ENCODE measurements around the gene ALDH1L1. TPM values are rescaled to one million over a fixed set of nuclear protein-coding genes. Genes with fewer than 3 reads are reported as not detected.
A peak's percentile ranks its signal among the peaks of the same experiment; 100 is the strongest.

The ALDH1L1 gene
- polyA plus RNA-seq, 3 donors from 2014 or later, result not detected

DNA sequence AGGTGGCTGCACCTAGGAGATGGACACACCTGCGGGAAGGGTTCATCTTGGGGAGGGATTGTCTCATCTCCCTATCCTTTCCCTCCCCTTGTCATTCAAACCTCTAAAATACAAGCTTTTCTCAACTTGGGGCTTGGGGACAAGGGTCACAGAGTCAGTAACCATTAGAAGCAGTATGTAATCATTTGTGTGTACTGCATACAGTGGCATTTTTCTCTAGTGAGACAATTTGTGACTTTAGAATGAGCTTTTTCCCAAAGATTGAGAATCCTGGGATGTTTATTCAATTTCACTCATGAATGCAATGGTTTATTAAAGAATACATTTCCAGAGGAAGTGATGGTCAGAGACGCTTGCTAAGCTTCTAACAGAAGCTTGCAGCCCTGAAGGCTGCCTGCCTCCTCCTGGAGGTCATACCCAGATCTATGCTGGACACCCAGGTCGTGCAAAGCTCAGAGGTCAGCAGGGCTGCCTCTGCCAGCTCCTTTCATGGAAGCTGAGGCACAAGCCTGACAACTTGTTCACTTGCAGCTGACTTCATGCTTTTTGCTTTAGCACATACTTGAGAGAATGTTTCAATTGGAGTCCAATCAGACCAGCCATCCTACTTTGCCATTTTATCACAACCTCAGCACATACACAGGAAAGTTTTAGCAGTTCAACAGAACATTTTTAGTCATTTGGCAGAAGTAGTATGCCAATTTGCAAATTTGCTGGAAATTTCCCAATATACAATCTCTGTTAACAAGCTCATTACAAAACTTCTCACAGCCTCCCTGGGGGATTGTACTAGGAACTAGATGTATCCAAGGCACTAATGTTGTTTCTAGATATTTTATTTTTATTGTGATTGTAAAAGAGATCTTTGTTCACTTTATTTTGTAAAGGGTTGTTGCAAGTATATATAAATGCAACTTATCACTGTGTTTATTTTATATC, 25.6 kb upstream of the ALDH1L1 start:
- Mint-ChIP-seq H3K27me3 (ENCODE audit: low read depth in 3 of 3) (peaks cover 2 to 22% (median 4%) of the 10 kb centered on the region in 3 donors), H3K27ac (no peak overlapping the region), H3K4me1 (no peaks in the 10 kb centered on the region), H3K4me3 (no peak overlapping the region), H3K36me3 (no peaks in the 10 kb centered on the region), H3K9me3 (no peaks in the 10 kb centered on the region)
- DNase-seq, result no peak

DNA sequence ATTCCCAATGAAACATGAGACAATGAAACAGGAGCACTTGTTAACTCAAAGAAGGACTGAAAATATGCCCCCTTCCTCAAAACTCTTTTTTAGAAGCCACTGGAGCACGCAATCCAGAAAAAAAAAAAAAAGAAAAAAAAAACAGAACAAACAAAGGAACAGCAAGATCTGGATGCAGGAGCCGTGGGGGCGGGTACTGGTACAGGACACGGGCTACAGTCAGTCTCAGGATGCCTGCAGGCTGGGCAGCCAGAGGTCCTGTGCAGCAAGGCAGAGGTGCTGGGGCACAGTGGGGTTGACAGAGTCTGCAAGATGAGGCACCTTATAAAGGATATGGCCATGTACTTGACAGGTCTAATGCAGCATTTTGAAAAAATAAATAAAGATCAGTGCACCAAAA, 22.3 kb upstream of the ALDH1L1 start:
- H3K27ac Mint-ChIP-seq, result no peak overlapping the region
- no peaks in the 10 kb centered on the region for H3K9me3 Mint-ChIP-seq
- H3K27me3 Mint-ChIP-seq (ENCODE audit: low read depth in 3 of 3), result peaks cover 2 to 13% (median 5%) of the 10 kb centered on the region in 3 donors
- no peaks in the 10 kb centered on the region for H3K4me1 Mint-ChIP-seq
- no peak for DNase-seq
- no peaks in the 10 kb centered on the region for H3K36me3 Mint-ChIP-seq
- no peak overlapping the region for H3K4me3 Mint-ChIP-seq

GRCh38 chr3:126202276-126202675, 21.9 kb upstream of the ALDH1L1 start:
- Mint-ChIP-seq H3K27me3 (ENCODE audit: low read depth in 3 of 3) (peaks cover 2 to 13% (median 5%) of the 10 kb centered on the region in 3 donors), H3K4me3 (no peak overlapping the region), H3K9me3 (no peaks in the 10 kb centered on the region), H3K4me1 (no peaks in the 10 kb centered on the region), H3K27ac (no peak overlapping the region), H3K36me3 (no peaks in the 10 kb centered on the region)
- no peak for DNase-seq

DNA sequence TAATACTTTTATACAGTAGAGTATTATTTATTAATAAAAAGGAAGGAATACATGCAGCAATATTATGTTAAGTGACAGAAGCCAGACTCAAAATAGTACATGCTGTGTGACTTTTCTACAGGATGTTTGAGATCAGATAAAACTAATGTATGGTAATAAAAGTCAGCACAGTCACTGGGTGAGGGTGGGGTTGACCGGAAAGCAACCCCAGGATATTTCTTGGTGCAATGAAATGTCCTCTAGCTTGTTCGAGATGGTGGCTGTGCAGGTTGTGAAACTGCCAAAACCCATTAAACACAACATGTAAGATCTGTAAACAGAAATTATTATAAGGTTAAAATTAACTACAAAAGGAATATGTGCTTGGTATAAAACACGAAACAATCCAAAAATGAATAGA, 20.8 kb upstream of the ALDH1L1 start:
- Mint-ChIP-seq H3K9me3 (no peaks in the 10 kb centered on the region), H3K4me1 (no peaks in the 10 kb centered on the region), H3K27ac (no peak overlapping the region), H3K4me3 (no peak overlapping the region), H3K36me3 (no peaks in the 10 kb centered on the region), H3K27me3 (ENCODE audit: low read depth in 3 of 3) (peaks cover 2 to 13% (median 5%) of the 10 kb centered on the region in 3 donors)
- no peak for DNase-seq

DNA sequence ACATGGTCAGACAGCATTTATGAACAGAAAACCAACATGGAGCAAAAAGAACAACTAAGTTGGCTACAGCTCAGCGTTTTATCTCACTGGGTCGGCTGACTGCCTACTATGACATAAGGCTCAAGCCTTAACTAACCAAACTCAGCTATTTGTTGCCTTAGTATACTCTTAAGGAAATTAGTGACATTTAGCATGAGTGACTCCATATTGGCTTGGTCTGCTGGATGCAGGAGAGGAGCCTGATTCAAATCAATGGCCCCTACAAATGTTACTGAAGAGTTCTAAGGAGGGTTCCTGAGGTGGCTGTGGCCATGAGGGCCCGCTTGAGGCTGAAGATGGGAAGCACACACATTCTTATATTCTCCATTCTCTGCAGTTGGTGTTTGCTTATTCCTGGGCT, 20.1 kb upstream of the ALDH1L1 start:
- no peaks in the 10 kb centered on the region for H3K4me1 Mint-ChIP-seq
- no peaks in the 10 kb centered on the region for H3K36me3 Mint-ChIP-seq
- DNase-seq, result no peak
- peaks cover 4 to 15% (median 4%) of the 10 kb centered on the region in 3 donors for H3K27me3 Mint-ChIP-seq (ENCODE audit: low read depth in 3 of 3)
- no peak overlapping the region for H3K4me3 Mint-ChIP-seq
- no peak overlapping the region for H3K27ac Mint-ChIP-seq
- H3K9me3 Mint-ChIP-seq, result no peaks in the 10 kb centered on the region

GRCh38 chr3:126199256-126199655, 18.9 kb upstream of the ALDH1L1 start:
- H3K27ac Mint-ChIP-seq, result no peak overlapping the region
- no peak for DNase-seq
- H3K9me3 Mint-ChIP-seq, result peaks cover 0 to 12% (median 1%) of the 10 kb centered on the region in 6 donors
- H3K4me3 Mint-ChIP-seq, result no peak overlapping the region
- peaks cover 2 to 11% (median 5%) of the 10 kb centered on the region in 3 donors for H3K27me3 Mint-ChIP-seq (ENCODE audit: low read depth in 3 of 3)
- no peaks in the 10 kb centered on the region for H3K36me3 Mint-ChIP-seq
- H3K4me1 Mint-ChIP-seq, result no peaks in the 10 kb centered on the region

DNA sequence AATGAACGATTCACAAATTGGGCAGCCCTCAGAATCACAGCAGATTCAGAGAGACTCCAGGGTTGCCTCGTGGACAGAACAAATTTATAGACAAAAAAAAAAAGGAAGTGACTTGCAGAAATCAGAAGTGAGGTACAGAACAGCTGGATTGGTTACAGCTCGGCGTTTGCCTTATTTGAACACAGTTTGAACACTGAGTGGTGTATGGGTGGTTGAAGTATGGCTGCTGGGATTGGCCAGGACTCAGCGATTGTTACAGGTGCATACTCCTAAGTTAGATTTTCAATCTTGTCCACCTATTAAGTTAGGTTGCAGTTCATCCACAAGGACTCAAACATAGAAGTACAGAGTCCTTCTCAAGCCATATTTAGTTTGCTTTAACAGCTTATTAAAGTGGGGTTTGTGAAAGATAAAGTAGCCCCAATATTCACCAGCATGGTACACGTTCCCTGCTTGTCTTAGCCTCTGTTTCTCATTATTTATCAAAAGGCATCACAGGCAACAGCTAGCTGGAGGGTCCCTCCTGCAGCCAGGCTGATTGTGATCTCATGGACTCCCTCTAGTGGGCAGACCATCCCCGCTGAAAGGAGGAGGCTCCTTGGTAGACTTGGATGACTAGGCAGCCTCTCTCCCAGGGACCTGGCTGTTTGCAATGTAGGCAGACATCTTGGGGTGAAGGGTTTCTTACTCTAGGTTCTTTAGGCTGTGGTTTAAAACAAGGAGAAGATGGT, 17.6 kb upstream of the ALDH1L1 start:
- no peaks in the 10 kb centered on the region for H3K4me1 Mint-ChIP-seq
- peak in 1 of 3 donors; percentile 20 for DNase-seq
- H3K36me3 Mint-ChIP-seq, result no peaks in the 10 kb centered on the region
- peaks cover 0 to 14% (median 1%) of the 10 kb centered on the region in 6 donors for H3K9me3 Mint-ChIP-seq
- peaks cover 2 to 11% (median 3%) of the 10 kb centered on the region in 3 donors for H3K27me3 Mint-ChIP-seq (ENCODE audit: low read depth in 3 of 3)
- no peak overlapping the region for H3K27ac Mint-ChIP-seq
- no peak overlapping the region for H3K4me3 Mint-ChIP-seq

GRCh38 chr3:126197343-126197742, 17.0 kb upstream of the ALDH1L1 start:
- no peak for DNase-seq
- Mint-ChIP-seq H3K36me3 (no peaks in the 10 kb centered on the region), H3K27ac (no peak overlapping the region), H3K4me1 (no peaks in the 10 kb centered on the region), H3K4me3 (no peak overlapping the region), H3K27me3 (ENCODE audit: low read depth in 3 of 3) (peaks cover 2 to 8% (median 3%) of the 10 kb centered on the region in 3 donors), H3K9me3 (peaks cover 0 to 14% (median 1%) of the 10 kb centered on the region in 6 donors)

DNA sequence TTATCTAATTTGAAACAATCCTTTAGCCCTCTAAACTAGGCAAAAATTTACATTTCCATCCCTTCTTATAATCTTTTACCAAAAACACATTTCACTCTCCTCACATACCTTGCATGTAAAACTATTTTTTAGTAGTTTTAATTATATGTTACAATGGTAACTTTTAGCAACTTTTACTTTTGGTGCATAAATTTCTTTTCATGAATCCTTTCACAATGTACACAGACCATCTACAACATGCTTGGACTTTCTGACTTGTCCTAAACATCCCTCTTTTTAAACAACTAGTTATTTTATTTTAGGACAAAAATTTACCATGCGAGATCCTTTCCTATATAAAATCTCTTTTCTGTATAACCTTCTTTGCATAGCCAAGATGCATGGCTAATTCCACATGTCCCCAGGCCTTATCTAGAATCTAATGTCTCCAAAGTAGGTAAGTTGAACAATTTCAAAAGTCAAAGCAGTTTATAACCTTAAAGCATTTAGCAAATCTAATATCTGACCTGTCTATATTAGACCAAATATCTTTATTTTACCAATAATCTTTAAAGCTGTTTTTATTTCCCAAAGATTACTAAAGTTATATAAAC, 14.4 kb upstream of the ALDH1L1 start:
- Mint-ChIP-seq H3K27ac (no peak overlapping the region), H3K36me3 (no peaks in the 10 kb centered on the region), H3K27me3 (ENCODE audit: low read depth in 3 of 3) (peaks cover under 1 to 5% (median 3%) of the 10 kb centered on the region in 3 donors), H3K4me3 (no peak overlapping the region), H3K4me1 (no peaks in the 10 kb centered on the region), H3K9me3 (peaks cover 0 to 14% (median 1%) of the 10 kb centered on the region in 6 donors)
- DNase-seq, result no peak

DNA sequence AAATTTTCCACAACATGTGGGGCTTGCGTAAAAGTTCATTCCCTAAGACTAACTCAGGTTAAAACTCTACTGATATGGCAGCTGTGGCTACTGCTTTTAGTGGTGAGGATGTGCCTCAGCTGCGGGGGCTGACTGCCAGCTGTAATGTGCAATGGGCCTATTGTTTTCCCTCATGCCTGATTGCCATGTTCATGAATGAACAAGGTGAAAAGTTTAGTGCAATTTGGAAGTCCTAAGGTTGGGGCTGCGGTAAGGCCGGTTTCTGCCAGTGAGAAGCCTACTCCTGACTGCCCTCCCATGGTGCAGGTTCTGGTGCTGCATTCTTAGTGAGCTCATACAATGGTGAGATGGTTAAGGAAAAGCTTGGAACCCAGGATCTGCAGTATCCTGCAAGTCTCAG, 10.9 kb upstream of the ALDH1L1 start:
- no peak overlapping the region for H3K27ac Mint-ChIP-seq

GRCh38 chr3:126187920-126188319, 7.5 kb upstream of the ALDH1L1 start:
- DNase-seq, result no peak
- Mint-ChIP-seq H3K27ac (no peak overlapping the region), H3K4me1 (no peaks in the 10 kb centered on the region), H3K36me3 (no peaks in the 10 kb centered on the region), H3K4me3 (no peak overlapping the region), H3K27me3 (ENCODE audit: low read depth in 3 of 3) (peaks cover 2 to 6% (median 3%) of the 10 kb centered on the region in 3 donors), H3K9me3 (no peaks in the 10 kb centered on the region)

More for the DNA sequence above, 10.9 kb upstream of the ALDH1L1 start:
- H3K4me3 Mint-ChIP-seq, result no peak overlapping the region
- H3K4me1 Mint-ChIP-seq, result no peaks in the 10 kb centered on the region
- no peak for DNase-seq
- H3K27me3 Mint-ChIP-seq (ENCODE audit: low read depth in 3 of 3), result peaks cover 0 to 3% (median 2%) of the 10 kb centered on the region in 3 donors
- peaks cover 0 to 14% (median 1%) of the 10 kb centered on the region in 6 donors for H3K9me3 Mint-ChIP-seq
- H3K36me3 Mint-ChIP-seq, result no peaks in the 10 kb centered on the region

GRCh38 chr3:126186749-126187148, 6.4 kb upstream of the ALDH1L1 start:
- H3K4me1 Mint-ChIP-seq, result no peaks in the 10 kb centered on the region
- DNase-seq, result no peak
- no peaks in the 10 kb centered on the region for H3K36me3 Mint-ChIP-seq
- no peak overlapping the region for H3K4me3 Mint-ChIP-seq
- peaks cover 2 to 14% (median 3%) of the 10 kb centered on the region in 3 donors for H3K27me3 Mint-ChIP-seq (ENCODE audit: low read depth in 3 of 3)
- no peak overlapping the region for H3K27ac Mint-ChIP-seq
- H3K9me3 Mint-ChIP-seq, result no peaks in the 10 kb centered on the region

DNA sequence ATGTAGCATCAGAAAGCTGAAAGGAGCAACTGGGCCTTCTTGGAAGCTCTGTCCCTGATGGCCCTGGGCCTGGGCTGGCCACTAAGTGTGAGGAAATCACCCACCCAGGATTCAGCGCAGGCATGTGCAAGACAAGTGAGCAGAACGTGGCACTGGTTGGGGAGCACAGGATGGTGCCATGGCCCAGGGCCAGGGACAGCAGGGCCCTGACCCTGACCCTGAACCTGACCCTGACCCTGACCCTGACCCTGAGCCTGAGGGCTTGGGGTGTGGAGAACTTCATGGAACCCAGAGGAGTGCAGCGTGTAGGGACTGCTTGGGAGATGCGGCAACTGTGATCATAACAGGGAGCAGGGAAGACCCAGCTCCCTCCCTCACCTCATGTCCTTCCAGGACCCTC, 5.9 kb upstream of the ALDH1L1 start:
- Mint-ChIP-seq H3K36me3 (no peaks in the 10 kb centered on the region), H3K4me1 (peaks cover 0 to 2% of the 10 kb centered on the region in 2 donors), H3K27ac (no peak overlapping the region), H3K27me3 (ENCODE audit: low read depth in 3 of 3) (peaks cover 2 to 18% (median 3%) of the 10 kb centered on the region in 3 donors), H3K9me3 (no peaks in the 10 kb centered on the region), H3K4me3 (no peak overlapping the region)
- no peak for DNase-seq
